ENCODE measurements around the gene IRAG1.

Gene IRAG1, protein sequence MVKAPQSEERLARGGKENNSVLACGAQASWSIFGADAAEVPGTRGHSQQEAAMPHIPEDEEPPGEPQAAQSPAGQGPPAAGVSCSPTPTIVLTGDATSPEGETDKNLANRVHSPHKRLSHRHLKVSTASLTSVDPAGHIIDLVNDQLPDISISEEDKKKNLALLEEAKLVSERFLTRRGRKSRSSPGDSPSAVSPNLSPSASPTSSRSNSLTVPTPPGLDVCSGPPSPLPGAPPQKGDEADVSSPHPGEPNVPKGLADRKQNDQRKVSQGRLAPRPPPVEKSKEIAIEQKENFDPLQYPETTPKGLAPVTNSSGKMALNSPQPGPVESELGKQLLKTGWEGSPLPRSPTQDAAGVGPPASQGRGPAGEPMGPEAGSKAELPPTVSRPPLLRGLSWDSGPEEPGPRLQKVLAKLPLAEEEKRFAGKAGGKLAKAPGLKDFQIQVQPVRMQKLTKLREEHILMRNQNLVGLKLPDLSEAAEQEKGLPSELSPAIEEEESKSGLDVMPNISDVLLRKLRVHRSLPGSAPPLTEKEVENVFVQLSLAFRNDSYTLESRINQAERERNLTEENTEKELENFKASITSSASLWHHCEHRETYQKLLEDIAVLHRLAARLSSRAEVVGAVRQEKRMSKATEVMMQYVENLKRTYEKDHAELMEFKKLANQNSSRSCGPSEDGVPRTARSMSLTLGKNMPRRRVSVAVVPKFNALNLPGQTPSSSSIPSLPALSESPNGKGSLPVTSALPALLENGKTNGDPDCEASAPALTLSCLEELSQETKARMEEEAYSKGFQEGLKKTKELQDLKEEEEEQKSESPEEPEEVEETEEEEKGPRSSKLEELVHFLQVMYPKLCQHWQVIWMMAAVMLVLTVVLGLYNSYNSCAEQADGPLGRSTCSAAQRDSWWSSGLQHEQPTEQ

DNA sequence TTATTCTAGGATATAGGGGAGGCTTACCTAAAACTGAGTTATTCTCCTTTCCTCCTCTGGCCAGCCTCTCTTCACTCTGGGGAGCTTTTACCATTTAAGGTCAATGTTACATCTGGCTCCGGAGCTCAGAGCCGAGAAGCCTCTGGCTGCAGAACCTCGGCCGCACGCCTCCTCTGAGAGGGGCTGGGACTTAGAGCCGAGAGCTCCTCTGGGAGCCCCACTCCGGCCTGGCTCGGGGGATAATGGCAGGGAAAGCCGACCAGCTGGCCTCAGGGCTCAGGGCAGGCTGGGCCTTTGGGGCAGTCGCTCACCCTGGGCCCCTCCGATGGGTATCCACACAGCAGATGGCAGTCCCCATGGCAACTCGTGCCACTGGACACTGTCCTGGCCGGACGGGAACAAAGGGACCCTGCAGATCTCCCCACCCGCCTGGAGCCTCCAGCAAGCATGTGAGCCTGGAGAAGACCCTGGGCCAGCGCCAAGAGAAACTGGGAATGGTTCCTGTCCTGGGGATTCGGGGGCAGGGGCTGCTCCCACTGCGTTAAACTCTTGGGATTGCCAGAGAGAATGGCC is at the start of gene IRAG1:
TSS of gene IRAG1 (minus strand) at position 247 of the 573 bp plus-strand sequence. CDS start at position 94, 153 bp downstream.
- DNase-seq = peak in 24 of 56 donors; percentile 5 to 61 (median 26)

DNA sequence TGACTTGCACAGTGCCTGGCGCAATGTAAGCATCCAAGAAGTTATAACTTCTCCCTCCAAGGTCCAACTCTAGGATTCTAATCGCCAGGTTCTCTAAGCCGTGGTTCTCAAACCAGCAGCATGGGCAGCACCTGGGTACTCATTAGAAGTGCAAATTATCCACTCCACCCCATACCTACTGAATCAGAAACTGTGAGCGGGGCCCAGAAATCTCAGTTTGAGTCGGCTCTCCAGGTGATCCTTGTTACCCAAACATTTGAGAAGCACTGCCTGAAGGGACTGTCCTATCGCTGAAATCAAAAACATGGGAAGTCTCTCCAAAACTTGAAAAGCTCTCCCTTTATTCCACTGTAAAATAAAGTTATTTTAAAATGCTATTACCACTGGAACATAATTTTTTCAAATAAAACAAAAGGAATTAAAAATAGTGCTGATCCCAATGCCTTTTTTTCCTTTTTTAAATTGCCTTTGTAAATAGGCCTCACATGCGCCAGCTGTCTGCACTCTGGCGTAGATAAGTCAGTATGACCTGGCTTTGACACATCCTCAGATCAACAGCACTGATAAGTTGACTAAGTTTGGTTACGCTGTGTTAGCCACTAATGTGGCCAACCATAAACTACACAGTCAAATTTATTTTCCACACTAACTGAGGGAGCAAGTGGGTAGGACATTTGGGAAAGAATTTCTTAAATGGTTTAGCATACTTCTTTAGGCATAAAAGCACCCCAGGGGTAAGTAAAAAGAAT is 49.1 kb upstream of the IRAG1 start:
- no peak for DNase-seq

DNA sequence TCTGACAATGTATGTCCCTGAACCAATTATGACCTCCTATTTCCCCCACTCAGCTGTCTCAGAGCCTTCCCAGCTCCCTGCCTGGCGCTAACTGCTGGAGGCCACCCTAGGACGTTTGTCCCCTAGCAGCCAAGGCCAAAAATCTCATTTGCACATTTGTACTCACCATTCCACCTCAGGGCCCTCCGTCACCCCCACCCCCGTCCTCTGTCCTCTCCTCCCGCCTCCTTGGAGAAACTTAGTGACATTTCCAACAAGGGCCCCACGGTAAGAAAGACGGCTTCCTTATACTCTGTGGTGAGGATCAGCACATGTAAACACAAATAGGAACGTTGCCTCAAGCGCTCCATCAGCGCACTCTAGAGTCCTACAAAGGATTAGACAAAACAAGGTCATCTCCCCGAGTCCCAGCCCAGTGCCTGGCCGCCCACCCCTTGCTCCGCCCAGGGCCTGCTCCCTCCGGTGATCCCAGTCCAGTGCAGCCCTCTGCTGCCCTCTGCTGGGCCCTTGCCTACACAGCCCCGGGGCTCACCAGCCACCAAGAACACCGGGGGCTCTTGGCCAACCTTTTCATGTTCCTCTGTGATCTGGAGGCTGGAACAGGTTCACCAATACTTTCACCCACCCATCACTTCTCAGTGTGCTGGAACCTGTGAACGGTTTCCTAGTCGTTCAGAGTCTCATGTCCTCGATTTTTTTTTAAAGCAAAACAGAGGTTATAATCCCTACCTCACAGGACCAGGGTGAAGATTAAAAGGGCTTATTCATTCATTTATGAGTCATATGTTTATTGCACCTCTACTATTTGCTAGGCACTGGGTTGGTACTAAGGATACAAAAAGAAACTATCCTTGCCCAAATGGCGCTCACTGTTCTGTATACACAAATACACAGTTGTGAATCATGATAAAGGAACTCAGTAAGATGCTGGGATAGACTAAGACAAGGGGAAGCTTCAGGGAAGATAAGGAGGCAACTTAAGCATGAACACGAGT is 42.2 kb upstream of the IRAG1 start:
- peak; percentile 34 to 93 (median 84) for DNase-seq

DNA sequence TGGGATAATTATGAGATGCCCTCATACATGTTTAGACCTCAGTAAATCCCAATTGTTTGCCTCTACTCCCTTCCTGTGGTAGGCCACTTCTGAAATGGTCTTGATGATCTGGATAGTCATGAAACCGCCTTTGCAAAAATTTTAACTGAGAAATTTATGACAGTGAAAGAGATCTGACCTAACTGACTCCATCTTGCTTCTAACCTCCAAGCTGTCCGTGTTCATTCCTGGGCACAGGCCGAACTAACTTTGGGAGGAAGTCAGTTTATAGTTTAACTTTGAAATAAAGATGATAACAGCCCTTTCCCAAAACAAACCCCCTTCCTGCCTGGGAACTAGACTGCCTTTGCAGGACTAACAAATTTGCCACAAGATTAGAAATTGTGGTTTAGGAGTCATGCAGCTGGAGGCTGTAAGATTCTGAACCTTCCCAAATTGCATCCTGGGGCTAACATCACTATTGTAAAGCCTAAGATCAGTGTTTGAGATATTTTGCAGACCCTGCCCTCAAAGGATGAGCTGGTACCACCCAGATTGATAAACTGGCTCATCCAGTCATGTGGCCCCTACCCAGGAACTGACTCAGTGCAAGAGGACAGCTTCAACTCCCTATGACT is 37.6 kb upstream of the IRAG1 start:
- no peak for DNase-seq

DNA sequence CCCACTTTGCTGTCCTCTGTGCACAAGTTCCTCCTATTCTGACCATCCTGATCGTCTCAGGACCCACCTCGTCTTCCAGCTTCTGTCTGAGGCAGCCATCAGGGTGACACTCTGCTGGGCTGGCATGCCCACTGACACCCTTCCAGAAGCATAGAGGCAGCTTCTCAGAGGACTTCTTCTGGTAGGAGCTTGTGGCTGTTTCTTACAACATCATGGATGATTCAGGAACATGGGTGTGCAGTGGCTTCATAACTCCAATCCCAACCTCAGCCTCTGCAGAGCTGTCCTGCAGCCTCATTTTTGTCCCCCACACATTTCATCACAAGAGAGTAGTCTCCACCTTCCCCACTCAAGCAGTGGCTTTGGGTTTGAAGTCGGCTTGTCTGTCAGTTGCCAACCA is 36.6 kb upstream of the IRAG1 start:
- DNase-seq = no peak

DNA sequence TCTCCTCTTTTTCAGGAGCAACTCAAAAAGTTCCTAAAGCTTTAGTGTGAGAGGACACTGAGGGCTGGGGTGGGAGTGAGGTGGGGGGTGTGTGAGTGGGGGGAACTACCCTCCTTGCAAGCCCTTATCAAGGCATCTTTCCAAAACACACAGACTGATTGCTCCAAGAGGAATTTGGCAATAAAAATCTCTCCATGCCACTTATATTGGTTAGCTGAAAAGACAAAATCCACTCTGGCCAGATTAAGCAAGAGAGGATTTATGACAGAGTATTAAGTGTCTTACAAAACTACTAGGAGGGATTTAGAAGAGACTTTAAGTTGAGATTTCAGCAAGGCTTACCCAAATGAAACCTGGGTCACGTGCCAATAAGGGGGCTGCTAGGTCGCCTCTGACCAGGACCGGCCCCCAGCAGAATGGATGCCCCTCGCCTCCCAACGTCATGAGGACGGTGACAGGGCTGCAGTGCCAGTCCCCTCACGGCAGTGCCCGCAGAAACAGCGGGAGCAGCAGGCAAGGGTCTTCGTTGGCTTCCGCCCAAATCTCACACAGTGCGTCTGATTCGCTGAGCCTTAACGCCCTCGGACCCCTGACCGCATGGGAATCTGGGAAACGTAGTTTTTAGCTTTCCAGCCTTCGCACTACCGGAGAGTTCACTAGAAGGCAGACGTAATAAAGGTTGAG is 35.4 kb upstream of the IRAG1 start:
- no peak for DNase-seq

DNA sequence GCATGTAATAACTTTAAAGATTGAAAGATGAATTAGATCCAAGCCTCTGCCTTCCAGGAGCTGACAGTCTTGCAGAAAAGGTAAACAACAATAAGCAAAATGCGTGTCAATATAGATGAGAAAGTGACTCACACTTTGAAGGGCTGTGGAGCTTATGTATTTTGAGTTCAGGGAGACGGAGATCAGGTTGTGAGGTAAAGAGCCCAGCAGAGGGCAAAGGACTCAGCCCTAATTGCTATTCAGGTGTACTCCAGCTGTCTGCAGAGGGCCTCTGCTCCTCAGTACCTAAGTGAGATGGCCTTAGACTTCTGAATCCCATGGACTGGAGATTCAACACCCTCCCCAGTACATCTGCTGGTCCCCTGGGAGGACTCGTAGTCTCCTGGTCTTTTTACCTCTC is 34.6 kb upstream of the IRAG1 start:
- DNase-seq = no peak

DNA sequence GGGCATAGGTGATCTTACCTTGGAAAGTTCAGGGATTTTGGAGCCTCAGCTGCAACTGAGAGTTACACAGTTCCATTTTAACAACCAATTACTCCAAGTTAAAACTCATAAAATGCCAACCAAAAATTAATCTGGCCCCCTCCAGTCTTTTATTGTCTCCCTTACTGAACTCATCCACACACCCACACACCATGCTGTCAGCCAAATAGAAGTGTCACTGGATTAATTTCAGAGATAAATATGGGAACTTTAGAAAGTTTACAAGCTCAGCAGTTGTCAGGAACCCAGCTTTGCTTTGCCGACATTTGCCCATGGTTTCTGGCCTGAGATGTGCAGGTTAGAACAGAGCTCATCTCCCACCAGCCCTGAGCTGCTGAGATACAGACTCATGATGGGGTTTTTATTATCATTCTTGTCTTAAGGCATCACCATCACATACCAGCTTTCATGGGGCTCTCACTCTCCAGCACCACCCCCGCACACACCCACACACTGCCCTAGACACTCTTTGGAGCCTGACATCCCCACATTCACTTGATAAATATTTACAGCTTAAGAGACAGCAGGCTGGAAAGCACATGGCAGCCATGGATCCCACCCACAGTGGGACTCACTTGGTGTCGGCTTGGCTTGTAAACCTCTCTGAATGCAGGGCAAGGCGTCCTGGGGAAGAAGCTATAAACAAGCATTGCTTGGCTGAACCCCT is 33.7 kb upstream of the IRAG1 start:
- DNase-seq = peak in 4 of 56 donors; percentile 8 to 23 (median 17)

DNA sequence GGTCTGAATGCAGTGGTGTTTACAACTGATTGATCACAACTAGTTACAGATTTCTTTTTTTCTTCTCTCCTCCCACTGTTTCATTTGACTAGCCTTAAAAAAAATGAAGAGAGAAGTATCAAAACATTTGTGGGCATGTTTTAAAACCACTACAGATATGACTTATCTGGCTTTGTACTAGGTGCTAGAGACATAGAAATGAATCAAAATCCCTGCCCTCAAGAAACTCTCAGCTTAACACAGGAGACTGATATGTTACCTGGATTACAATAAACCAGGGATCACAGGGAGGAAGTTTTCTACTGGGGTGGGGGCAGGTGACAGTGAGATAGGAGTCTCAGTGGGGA is 32.3 kb upstream of the IRAG1 start:
- no peak for DNase-seq

DNA sequence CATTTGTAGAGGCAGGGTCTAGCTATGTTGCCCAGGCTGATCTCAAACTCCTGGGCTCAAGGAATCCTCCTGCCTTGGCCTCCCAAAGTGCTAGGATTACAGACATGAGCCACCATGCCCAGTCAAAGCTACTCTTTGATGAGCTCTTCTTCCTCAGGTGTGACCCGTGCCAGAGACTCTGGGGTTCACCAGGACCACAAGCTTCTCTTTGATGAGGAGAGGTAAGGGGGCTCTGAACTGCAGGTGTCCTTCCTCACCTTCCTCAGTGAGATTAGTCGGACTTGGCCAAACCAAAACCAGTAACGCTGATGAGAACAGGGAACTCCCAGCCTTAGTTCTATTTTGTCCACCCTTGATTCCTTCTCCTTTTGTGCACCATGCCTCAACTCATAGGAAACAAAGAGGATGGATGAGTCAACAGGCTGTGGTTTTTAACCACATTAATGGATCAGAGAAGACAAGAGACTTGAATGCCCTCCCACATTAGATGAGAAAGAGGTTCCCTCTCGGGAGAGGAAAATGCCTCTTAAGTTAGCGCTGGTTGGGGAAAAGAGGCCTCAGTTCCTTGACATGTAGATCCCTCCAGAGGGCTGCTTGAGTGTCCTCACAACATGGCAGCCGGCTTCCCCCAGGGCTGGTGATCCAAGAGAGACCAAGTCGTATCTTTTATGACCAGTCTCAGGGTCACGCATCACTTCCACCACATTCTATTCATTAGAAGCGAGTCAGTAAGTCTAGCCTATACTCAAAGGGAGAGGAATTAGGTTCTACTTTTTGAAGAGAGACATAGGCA is 31.8 kb upstream of the IRAG1 start:
- DNase-seq = no peak

DNA sequence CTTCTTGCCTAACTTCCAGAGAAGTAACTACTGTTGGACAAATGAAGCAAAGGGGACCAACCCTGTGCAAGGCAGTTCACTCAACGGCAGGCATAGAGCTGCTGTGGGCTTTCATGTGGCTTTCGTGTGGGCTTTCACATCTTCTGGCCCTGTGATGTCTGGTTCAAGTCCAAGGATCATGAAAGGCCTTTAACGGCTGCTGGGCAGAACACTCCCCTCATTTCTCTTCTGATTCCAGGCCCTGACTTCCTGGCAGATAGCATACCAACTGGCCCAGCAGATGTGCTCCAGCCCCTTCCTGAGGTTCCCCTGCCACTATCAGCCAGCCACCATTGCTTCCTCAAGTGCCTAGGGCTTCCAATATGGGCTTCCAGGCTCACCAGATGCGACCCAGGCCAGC is 28.8 kb upstream of the IRAG1 start:
- DNase-seq = no peak

DNA sequence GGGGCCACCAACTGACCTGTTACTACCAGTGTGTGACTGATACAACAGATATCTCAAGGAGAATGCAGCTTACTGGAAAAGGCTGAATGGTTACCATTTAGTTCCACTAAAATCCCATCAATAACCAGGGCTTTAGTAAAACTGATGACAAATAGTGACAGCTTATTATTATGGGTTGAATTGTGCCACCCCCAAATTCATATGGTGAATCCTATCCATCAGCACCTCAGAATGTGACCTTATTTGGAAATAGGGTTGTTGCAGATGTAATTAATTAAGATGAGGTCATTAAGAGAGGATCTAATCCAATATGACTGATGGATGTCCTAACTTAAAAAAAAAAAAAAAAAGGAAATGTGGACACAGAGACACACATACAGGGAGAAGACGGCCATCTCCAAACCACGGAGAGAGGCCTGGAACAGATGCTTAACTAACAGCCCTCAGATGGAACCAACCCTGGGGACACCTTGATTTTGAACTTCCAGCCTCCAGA is 27.4 kb upstream of the IRAG1 start:
- DNase-seq = no peak

DNA sequence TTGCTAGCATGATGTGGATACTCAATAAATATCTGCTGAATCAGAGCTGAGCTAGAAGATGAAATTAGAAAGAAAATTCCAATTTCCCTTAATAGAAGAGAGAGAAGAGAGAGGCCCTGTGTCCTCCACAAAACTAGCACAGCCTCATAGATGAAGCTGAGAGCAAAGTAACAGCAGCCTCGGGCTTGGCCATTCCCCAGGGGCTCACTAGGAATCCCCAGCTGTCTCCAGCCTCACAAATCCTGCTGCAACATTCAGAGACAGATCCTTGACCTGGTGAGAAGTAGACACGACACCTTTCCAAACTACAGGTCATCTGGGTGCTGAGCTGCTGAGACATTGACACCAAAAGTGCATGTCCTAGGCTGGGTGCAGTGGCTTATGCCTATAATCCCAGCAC is 26.1 kb upstream of the IRAG1 start:
- no peak for DNase-seq

DNA sequence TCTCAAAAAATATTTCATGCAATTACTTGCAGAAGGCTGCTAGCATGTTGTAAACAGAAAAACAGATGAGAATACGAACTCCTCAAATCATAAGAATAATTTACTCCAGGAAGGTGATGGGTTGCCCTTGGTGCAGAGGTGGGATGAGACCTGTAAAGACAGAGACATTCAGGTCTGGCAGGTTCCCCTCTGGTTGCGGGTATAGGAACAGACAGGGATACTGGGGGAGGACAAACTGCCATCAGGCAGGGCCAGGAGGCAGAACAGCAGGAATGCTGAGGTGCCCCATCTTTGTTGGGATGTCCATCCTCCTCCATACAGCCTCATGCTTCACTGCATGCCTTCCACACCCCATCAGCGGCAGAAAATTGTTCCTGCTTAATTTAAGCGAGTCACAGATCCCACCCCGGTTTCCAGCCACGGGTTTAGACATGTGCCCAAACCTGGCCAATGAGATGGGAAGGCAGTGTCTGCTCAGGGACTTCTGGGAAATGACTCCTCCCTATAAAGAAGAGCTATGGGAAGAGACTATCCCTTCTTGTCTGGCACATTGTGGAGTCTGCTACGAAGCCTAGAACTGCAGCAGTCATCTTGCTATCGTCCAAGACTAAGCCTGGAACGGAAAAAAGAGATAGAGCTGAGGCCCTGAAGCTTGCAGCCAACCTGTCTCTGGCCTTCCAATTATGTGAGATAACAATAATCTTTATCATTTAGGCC is 23.1 kb upstream of the IRAG1 start:
- DNase-seq = no peak

DNA sequence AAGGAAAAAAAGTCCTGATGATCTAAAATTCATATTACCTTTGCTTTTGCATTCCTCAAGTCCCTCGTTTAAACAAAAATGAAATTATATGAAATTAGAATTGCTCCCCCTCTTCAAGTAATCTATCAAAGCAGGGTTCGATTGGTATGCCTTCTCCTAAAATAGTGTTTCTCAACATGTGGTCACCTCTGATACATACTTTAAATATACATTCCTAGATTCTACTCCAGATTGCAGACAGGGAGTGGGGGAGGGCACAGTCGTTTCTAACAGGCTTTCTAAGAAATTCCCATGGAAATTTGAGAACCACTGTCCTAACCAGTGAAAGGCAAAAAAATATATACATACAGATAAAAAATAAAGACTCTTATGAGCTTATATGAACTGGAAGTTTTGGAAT is 22.6 kb upstream of the IRAG1 start:
- DNase-seq = no peak

DNA sequence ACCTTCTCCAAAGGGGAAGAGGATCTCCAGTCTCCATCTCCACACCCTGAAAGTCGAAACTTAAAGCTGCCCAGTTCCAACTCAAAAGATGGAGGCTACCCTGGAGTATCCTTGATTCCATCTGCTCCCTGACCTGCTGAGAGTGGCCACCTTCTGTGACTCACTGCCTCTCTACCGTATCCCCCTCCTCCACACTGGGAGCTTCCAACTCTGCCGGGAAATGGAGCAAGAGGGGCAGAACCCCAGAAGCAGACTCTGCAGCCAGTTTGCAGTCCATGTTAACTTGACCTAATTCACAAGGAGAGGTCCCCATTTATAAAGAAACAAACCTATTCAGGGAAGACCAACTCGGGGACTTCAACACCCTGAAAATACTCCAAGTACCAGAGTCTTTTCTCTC is 22.0 kb upstream of the IRAG1 start:
- peak in 35 of 56 donors; percentile 6 to 68 (median 22) for DNase-seq
